Small intestine (tissue), 7 donors: ENCODE measurements around the gene ME2. TPM values are rescaled to one million over a fixed set of nuclear protein-coding genes. Genes with fewer than 3 reads are reported as not detected.
"Not testable (repeated sequence)": the region's sequence is repeated elsewhere in the genome, so short reads cannot be mapped to it uniquely, and the experiment has no call there.

ENCODE experiments used
- DNase-seq, 2 donors: peaks; one replicate each; pipeline versions ENCODE4 v3.0.0 to v3.0.0-alpha.2; 2013
- FAIRE-seq: peaks from 2 replicates; lab custom pipeline; 2012; peaks lifted over from hg19 to GRCh38; lab: Jason Lieb, UNC
- H3K27ac ChIP-seq, 3 donors: one replicate each; pipeline ENCODE4 v1.5.1; 2013; ENCODE audit warnings: low read length in 2 of 3, mild to moderate bottlenecking in 2 of 3, control low read depth in 1 of 3, inconsistent platforms in 1 of 3, low read depth in 1 of 3, moderate library complexity in 1 of 3
- H3K27me3 ChIP-seq, 3 donors: one replicate each; pipeline ENCODE4 v1.6.1; 2013; ENCODE audit warnings: low read length in 3 of 3, inconsistent platforms in 1 of 3; ENCODE audit not compliant: control insufficient read depth in 3 of 3, insufficient read depth in 3 of 3
- H3K36me3 ChIP-seq, 3 donors: one replicate each; pipeline ENCODE4 v1.6.1; 2013; ENCODE audit warnings: low read length in 3 of 3, inconsistent platforms in 1 of 3, low read depth in 1 of 3, mild to moderate bottlenecking in 1 of 3, moderate library complexity in 1 of 3; ENCODE audit not compliant: control insufficient read depth in 3 of 3, insufficient read depth in 2 of 3
- H3K4me1 ChIP-seq, 3 donors: one replicate each; pipeline ENCODE4 v1.6.1; 2013; ENCODE audit warnings: low read length in 2 of 3, inconsistent platforms in 1 of 3, low read depth in 1 of 3, mild to moderate bottlenecking in 1 of 3, moderate library complexity in 1 of 3; ENCODE audit not compliant: control insufficient read depth in 3 of 3, insufficient read depth in 2 of 3
- H3K4me3 ChIP-seq, 3 donors: one replicate each; pipeline ENCODE4 v1.5.1; 2013; ENCODE audit warnings: low read length in 3 of 3, control low read depth in 1 of 3, inconsistent platforms in 1 of 3, low read depth in 1 of 3, mild to moderate bottlenecking in 1 of 3, moderate library complexity in 1 of 3
- H3K9me3 ChIP-seq, 2 donors: one replicate each; pipeline ENCODE4 v1.6.1; 2013; ENCODE audit warnings: low read depth in 1 of 2, low read length in 1 of 2; ENCODE audit not compliant: control insufficient read depth in 2 of 2, insufficient read depth in 1 of 2
- WGBS, 3 donors: extraction: QIAGEN DNeasy Blood & Tissue Kit; methylation state at CpG; one replicate each; pipeline ENCODE4 v1.1.7; 2013; 5-methylcytosine and 5-hydroxymethylcytosine counted together
- polyA plus RNA-seq, 4 donors: library from polyadenylated mRNA; stranded (reverse) in 3 of 4; unstranded in 1 of 4; fragments of 200-250 nt in 3 of 4; fragments of 120-200 nt in 1 of 4; gene quantifications; one replicate each; pipeline versions ENCODE4 v1.2.1 to v1.2.3, GENCODE V29; 2013
- donor health status: healthy with polysubstance abuse.
- donor health status: control.
- donor health status: control.
- donor health status: Bipolar disorder and iron deficiency.
- donor health status: healthy.

The ME2 gene
- polyA plus RNA-seq, 4 donors, result 39.4 to 122 (median 68.7) TPM

DNA sequence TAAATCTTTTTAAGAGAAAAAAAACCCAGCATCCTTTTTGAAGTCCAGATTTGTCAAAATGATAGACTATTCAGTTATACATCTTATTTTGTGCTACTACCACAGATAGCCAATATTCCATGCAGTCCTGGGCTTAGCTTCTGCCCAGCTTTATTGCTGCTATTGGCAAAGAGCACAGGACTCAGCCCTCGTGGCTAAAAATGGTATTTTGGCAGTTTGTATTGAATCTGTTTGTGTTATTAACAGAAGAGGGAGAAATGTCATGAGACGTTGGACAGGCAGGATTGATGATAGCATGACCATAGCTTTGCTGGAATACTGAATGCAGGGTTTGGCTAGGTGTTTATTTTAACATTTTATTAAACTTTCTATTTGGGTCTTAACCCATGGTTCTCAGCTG lies 108.3 kb downstream of the ME2 start:
- 55 to 81% (median 68%) methylated on average over 2 of the region's 2 CpGs for WGBS, 3 donors
- DNase-seq (no peak), FAIRE-seq (no peak)

GRCh38 chr18:50989711-50990110 lies 110.8 kb downstream of the ME2 start:
- WGBS, 3 donors, result 93 to 97% (median 93%) methylated on average over 3 of the region's 3 CpGs
- no peak overlapping the region for H3K27ac ChIP-seq
- H3K9me3 ChIP-seq, result no peaks in the 10 kb centered on the region
- no peak overlapping the region for H3K4me3 ChIP-seq
- H3K4me1 ChIP-seq, result peaks cover 0 to 2% (median 0%) of the 10 kb centered on the region in 3 donors
- FAIRE-seq, result no peak
- H3K27me3 ChIP-seq, result no peaks in the 10 kb centered on the region
- H3K36me3 ChIP-seq, result peaks cover 0 to 9% (median 2%) of the 10 kb centered on the region in 3 donors
- DNase-seq, result no peak

More for the DNA sequence above, 108.3 kb downstream of the ME2 start:
- Histone ChIP-seq H3K9me3 (no peaks in the 10 kb centered on the region), H3K36me3 (peaks cover 0 to 17% (median 2%) of the 10 kb centered on the region in 3 donors), H3K4me3 (no peak overlapping the region), H3K27me3 (no peaks in the 10 kb centered on the region), H3K4me1 (peaks cover 0 to 2% (median 0%) of the 10 kb centered on the region in 3 donors), H3K27ac (no peak overlapping the region)

- Histone ChIP-seq H3K27ac (peak overlapping the region in 1 of 3 donors; percentile 20), H3K9me3 (no peaks in the 10 kb centered on the region), H3K4me3 (no peak overlapping the region), H3K4me1 (no peaks in the 10 kb centered on the region), H3K36me3 (peaks cover 0 to 3% (median 0%) of the 10 kb centered on the region in 3 donors), H3K27me3 (no peaks in the 10 kb centered on the region)
- DNase-seq, result no peak
- 75 to 89% (median 84%) methylated on average over 3 of the region's 3 CpGs for WGBS, 3 donors
- no peak for FAIRE-seq
Measured at GRCh38 chr18:50992351-50992762, 113.4 kb downstream of the ME2 start.

GRCh38 chr18:50994031-50994430 lies 115.1 kb downstream of the ME2 start:
- Histone ChIP-seq H3K27ac (no peak overlapping the region), H3K36me3 (no peaks in the 10 kb centered on the region), H3K9me3 (peaks cover 0 to 5% of the 10 kb centered on the region in 2 donors), H3K4me3 (no peak overlapping the region), H3K27me3 (no peaks in the 10 kb centered on the region), H3K4me1 (no peaks in the 10 kb centered on the region)
- no peak for DNase-seq
- 90 to 100% (median 95%) methylated on average over 2 of the region's 2 CpGs for WGBS, 3 donors
- FAIRE-seq, result no peak

DNA sequence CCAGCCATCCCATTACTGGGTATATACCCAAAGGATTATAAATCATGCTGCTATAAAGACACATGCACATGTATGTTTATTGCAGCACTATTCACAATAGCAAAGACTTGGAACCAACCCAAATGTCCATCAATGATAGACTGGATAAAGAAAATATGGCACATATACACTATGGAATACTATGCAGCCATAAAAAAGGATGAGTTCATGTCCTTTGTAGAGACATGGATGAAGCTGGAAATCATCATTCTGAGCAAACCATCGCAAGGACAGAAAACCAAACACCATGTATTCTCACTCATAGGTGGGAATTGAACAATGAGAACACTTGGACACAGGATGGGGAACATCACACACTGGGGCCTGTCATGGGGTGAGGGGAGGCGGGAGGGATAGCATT lies 124.3 kb downstream of the ME2 start:
- H3K27ac ChIP-seq, H3K4me3 ChIP-seq, H3K4me1 ChIP-seq, H3K36me3 ChIP-seq, H3K27me3 ChIP-seq, FAIRE-seq, DNase-seq, H3K9me3 ChIP-seq: not testable (repeated sequence)
- WGBS, 3 donors, result 91 to 95% (median 95%) methylated on average over 2 of the region's 2 CpGs

Other genes starting within 250 kb of the ME2 start
- 10 to 100 TPM in 1 of 4 donors, 1 to 10 TPM in 3; 2.9 to 19.2 (median 7.7) TPM for gene MRO, start 59.1 kb upstream of the ME2 start, polyA plus RNA-seq
- gene ELAC1, start 88.9 kb downstream of the ME2 start, polyA plus RNA-seq, result 10 to 100 TPM in 1 of 4 donors, 1 to 10 TPM in 3; 5.9 to 12.7 (median 8.6) TPM
- 10 to 100 TPM; 16.8 to 88.5 (median 19.7) TPM for gene SMAD4, start 151.1 kb downstream of the ME2 start, polyA plus RNA-seq